NCI-H1105 (cell line): ENCODE measurements around the gene NRIP1.
"Not testable (repeated sequence)": the region's sequence is repeated elsewhere in the genome, so short reads cannot be mapped to it uniquely, and the experiment has no call there.

ENCODE experiments used
- DNase-seq: peaks from one replicate; lab custom pipeline; 2025; lab: John Stamatoyannopoulos, UW

The NRIP1 gene

DNA sequence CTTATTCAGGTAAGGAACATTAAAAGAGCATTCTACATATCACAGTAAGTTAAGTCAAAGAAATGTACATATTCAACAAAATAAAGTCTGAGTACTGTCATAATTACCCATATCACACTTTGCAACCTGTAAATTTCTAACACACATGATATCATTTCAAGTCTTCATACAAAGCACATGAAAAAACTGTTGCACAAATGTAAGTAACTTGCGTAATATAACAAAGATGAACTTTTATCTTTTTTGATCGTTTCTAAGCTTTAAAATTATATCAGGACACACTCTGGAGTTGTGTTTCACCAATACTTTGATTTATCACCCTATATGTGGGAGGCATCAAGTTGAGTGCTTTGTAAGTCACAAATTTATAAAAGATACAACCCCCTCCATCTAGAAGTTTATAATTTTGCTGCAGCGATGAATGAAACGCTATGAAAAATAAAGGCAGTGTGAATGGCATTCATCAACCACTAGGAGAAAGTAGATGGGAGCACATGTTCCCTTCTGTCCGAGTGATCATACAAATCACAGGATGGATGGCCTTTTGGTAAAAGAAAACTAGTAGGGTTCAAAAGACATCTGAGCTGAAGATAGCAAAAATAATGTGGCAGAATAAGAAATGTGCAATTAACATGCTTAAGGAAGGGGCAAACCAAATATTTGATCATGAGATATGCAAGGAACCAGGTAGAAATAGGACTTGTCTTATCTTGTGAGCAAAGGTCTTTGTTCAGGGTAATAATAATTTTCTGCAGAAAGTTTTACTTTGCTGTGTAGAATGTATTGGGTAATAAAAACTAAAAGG is 27.5 kb downstream of the NRIP1 start:
- no peak for DNase-seq

- DNase-seq: no peak
Observed at GRCh38 chr21:15036189-15036588, 28.6 kb downstream of the NRIP1 start.

DNA sequence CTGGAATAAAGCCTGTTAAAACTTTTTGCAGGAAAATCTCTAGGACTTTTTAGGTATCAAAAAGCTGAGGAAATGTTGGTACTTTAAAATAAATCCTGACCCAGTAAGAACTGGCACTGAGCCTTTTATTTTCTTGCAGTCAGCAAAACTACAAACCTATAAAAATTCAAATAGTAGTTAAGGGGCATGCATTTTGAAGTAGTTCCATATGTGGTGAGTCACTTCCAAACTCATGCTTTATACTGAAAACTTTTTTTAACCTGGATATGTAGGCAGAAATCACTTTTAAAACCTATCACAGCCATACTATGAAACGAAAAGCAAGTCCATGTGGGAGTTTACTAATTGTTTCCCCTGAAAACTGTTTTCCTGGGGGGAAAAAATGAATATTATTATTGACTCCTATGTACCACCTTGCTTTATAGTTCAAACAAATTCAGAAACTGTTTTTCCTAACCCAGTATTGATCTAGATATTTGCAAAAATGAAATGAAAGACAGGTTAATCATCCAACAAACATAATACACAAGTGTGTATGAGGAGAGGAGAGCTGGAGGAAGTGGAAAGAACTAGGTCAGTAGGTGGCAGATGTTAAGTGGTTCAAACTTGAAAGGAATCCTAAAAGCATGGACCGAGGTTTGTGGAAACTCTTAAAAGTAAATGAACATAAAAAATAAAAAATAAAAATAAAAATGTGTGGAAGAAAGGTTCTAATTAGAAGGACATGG is 30.5 kb downstream of the NRIP1 start:
- no peak for DNase-seq

GRCh38 chr21:15031790-15032357 is 32.9 kb downstream of the NRIP1 start:
- no peak for DNase-seq

GRCh38 chr21:15031362-15031761 is 33.4 kb downstream of the NRIP1 start:
- not testable (repeated sequence) for DNase-seq

- DNase-seq: not testable (repeated sequence)
Observed at GRCh38 chr21:15030861-15031260, 33.9 kb downstream of the NRIP1 start.

DNA sequence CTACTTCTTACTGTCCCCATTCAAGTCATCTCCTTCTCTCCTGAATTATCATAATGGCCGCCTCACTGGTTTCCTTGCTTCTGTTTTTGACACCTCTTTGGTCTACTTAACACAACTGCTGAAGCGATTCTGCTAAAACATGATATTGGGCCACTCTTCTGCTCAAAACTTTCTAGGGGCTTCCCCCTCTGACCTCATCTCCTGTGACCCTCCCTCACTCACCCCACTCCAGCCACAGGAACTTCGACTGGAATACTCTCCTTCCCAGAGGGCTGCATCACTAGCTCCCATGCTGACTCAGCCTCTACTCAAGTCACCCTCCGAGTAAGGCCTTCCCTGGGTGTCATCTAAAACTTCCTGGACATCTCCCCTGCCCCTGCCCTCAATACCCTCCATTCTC is 35.7 kb downstream of the NRIP1 start:
- no peak for DNase-seq

- no peak for DNase-seq
Observed at GRCh38 chr21:15028186-15028585, 36.6 kb downstream of the NRIP1 start.

- no peak for DNase-seq
Observed at GRCh38 chr21:15027056-15027455, 37.7 kb downstream of the NRIP1 start.

- DNase-seq: no peak
Observed at GRCh38 chr21:15026370-15026769, 38.4 kb downstream of the NRIP1 start.

DNA sequence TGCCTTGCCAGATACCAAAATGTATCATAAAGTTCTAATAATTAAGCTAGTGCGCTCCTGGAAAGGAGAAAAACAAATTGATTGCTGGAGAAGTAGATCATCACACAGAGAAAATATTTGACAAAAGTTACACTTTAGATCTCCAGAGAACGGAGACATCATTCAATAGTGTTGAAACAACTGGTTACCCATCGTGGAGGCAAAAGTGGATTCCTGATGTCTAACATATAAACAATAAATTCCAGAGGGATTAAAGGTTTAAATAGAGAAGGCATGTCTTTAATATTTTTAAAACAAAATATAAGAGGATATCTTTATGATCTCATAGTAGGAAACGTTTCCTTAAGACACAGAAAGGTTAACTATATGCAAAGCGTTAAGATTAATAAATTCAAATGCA is 41.0 kb downstream of the NRIP1 start:
- no peak for DNase-seq

GRCh38 chr21:15022608-15023261 is 42.1 kb downstream of the NRIP1 start:
- DNase-seq: no peak

GRCh38 chr21:15020797-15021196 is 44.0 kb downstream of the NRIP1 start:
- no peak for DNase-seq

GRCh38 chr21:15018382-15018781 is 46.4 kb downstream of the NRIP1 start:
- DNase-seq: no peak

- no peak for DNase-seq
Observed at GRCh38 chr21:15015622-15016471, 49.0 kb downstream of the NRIP1 start.

DNA sequence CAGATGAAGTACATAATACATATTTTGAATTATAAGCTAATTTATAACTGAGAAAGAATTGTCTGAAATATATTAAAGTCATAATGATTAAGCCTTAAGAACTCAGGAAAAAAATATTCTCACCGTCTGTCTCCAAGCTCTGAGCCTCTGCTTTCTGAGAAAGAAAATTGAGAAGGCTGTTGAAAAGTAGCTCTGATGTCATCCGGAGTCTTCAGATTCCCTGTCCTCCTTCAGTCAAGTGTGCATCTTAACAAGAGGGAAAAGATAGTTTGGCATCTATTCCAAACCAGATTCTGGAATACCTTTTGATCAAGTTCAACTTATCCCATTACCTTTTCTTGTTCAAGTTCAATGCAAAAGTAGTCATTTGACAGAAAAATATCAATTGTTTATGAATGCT is 50.6 kb downstream of the NRIP1 start:
- no peak for DNase-seq

GRCh38 chr21:15011967-15012366 is 52.8 kb downstream of the NRIP1 start:
- no peak for DNase-seq

DNA sequence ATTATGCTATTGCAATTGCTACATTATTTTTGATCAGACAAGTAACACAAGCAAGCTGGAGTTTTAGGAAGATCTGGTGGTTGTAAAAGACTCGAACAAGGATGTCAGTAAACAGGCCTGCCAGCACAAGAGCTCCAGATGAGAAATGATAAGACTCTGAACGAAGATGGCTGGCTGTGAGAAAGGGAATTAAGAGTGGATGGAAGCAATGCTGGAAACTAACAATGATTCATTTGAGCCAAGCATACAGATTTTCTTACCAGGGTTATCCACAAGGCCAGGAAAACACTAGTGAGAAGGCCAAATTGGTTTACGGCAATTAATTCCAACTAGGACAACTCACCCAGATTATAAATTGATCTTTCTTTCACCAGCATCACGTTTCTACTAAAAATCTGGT is 54.2 kb downstream of the NRIP1 start:
- no peak for DNase-seq

GRCh38 chr21:15009837-15010363 is 54.9 kb downstream of the NRIP1 start:
- no peak for DNase-seq

DNA sequence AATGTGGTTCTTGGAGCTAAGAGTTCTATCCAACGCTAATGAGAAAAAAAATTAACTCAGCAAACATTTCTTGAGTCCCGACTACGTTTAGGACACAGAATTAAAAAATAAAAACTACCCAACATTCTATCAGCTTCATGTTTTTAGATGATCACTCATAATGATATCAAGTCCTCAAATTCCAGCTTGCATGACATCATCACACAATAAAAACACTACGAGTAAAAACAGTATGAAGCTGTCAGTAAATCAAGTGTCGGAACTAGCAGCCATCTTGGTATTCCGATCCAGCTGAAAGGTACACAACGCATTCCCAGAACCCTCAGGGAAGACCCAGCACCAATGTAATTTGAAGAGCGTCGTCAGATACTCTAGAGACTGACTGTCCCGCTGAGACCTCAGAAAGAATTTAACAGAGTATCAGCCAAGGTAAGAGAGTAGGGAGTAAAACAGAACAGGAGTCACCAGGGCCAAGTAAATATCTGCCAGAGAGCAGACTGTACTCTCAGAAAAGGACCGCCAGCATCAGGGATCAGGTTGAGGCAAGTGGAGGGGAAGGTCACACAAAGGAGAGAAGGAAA is 57.0 kb downstream of the NRIP1 start:
- no peak for DNase-seq

- no peak for DNase-seq
Observed at GRCh38 chr21:15006594-15007230, 58.1 kb downstream of the NRIP1 start.
